A549 (cell line): ENCODE results near the gene SOX13.

Experiments
- NPAS2 ChIP-seq: fragments of 250-450 bp; sonication (Bioruptor Pico); IDR thresholded peaks from 2 replicates; pipeline ENCODE4 v1.8.0; 2022; ENCODE audit warnings: mild to moderate bottlenecking, moderate library complexity, borderline replicate concordance
- TF ChIP-seq, protein P1 (sequence below): fragments of >200 bp; sonication (Bioruptor Twin); formaldehyde crosslinking; IDR thresholded peaks from 3 replicates; pipeline ENCODE4 v1.5.1; 2016
- TF ChIP-seq, protein P2 (sequence below): IDR thresholded peaks from 2 replicates; pipeline ENCODE4 v1.6.1; 2012

DNA sequence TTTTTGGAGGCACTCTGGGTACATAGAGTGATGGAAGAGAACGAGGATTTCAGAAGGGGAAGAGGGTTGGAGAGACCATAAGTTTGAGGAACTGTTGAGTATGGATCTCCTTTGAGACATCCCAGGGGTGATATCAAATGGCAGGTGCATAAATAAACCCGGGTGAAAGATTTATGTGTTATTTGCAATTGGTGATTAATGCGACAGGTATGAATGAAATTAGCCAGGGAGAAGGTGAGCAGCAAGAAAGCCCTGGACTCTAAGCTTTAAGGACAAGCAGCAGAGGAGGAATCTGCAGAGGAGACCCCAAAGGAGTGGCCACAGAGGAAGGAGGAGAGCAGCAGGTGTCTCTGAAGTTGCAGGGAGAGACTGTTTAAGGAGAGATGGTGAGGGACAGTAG lies 102.0 kb downstream of the SOX13 start:
- TF ChIP-seq NPAS2 (CRISPR knock-in tag), result no peak
- TF ChIP-seq, protein P1, sequence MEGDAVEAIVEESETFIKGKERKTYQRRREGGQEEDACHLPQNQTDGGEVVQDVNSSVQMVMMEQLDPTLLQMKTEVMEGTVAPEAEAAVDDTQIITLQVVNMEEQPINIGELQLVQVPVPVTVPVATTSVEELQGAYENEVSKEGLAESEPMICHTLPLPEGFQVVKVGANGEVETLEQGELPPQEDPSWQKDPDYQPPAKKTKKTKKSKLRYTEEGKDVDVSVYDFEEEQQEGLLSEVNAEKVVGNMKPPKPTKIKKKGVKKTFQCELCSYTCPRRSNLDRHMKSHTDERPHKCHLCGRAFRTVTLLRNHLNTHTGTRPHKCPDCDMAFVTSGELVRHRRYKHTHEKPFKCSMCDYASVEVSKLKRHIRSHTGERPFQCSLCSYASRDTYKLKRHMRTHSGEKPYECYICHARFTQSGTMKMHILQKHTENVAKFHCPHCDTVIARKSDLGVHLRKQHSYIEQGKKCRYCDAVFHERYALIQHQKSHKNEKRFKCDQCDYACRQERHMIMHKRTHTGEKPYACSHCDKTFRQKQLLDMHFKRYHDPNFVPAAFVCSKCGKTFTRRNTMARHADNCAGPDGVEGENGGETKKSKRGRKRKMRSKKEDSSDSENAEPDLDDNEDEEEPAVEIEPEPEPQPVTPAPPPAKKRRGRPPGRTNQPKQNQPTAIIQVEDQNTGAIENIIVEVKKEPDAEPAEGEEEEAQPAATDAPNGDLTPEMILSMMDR, result no peak
- TF ChIP-seq, protein P2, sequence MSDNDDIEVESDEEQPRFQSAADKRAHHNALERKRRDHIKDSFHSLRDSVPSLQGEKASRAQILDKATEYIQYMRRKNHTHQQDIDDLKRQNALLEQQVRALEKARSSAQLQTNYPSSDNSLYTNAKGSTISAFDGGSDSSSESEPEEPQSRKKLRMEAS, result no peak
